PC-9 (cell line): ENCODE measurements around the gene GGN.
"Not testable (repeated sequence)": the region's sequence is repeated elsewhere in the genome, so short reads cannot be mapped to it uniquely, and the experiment has no call there.

Experiments used
- CTCF ChIP-seq: fragments of 200-600 bp; sonication (generic); conservative IDR thresholded peaks from 2 replicates; pipeline ENCODE4 v1.6.1; 2017; ENCODE audit warnings: mixed run types, antibody characterized with exemption, mild to moderate bottlenecking, moderate library complexity
- EZH2 ChIP-seq: fragments of 200-600 bp; sonication (generic); IDR thresholded peaks from 2 replicates; pipeline ENCODE4 v1.8.0; 2017; ENCODE audit warnings: antibody characterized with exemption, low read depth

- not testable (repeated sequence) for TF ChIP-seq EZH2, CTCF
Observed at GRCh38 chr19:38410407-38410806, 22.6 kb upstream of the GGN start.
